ENCODE results near the gene ASB2. TPM values are rescaled to one million over a fixed set of nuclear protein-coding genes. Genes with fewer than 3 reads are reported as not detected.

ASB2 gene
- total RNA-seq, 1 experiment from 2014 or later = 0.35 TPM

DNA sequence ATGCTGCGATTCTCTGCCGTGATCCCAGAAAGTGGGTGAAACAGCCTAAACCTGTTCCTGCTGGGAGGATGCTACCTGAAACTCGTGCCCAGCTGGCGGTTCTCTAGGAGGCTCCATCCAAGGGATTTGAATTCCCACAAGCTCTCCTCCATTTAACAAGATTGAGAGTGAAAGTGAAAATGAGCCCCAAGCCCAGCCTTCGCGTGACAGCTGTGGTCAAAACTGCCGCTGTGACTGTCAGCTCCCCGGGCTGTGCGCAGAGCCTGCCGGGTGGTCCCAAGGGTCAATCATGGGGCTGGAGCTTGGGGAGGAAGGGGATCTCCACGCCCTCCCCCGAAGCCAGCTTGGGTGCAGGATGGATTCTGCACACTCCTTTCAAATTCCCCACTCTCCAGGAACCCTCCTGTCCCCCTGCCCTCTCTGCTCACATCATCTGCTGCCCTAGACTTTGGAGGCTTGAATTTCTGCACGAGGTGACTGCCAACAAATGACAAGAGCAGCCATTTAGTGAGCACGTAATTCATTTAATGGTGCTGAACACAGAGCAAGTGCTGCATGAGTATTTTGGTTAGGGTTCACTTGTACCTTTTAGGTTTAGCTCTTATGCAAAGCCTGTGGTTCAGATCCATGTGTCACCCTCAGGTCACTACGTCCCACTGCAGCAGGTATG is 5.3 kb downstream of the ASB2 start:
- H2AFZ ChIP-seq (ENCODE audit: low read length) = no peak overlapping the region
- no peak overlapping the region for H4K8ac ChIP-seq (replicated peaks; ENCODE audit: insufficient read length, low read depth, low read length)
- no peak overlapping the region for H2BK15ac ChIP-seq (ENCODE audit: low read depth, low read length)
- H3K36me3 Mint-ChIP-seq (ENCODE audit: insufficient read depth in 1 of 3, low read depth in 3 of 3) = no peaks in the 10 kb centered on the region
- no peaks in the 10 kb centered on the region for H3K27me3 ChIP-seq (ENCODE audit: insufficient read depth, low read length)
- no peaks in the 10 kb centered on the region; the same call in 1 of the 2 replicates for H3K27me3 Mint-ChIP-seq (ENCODE audit: low read depth)
- H3K79me2 ChIP-seq (ENCODE audit: insufficient read depth, low read length) = no peaks in the 10 kb centered on the region
- H3K27ac ChIP-seq (ENCODE audit: insufficient read length, low read depth, low read length) = no peak overlapping the region
- no peak overlapping the region for H2BK20ac ChIP-seq (ENCODE audit: low read depth, low read length, poor library complexity, severe bottlenecking)
- H3T11ph ChIP-seq (ENCODE audit: low read length) = no peak overlapping the region
- H3K9ac ChIP-seq (ENCODE audit: extremely low read depth, insufficient read length, low read length) = no peak overlapping the region
- no peak overlapping the region for H2BK12ac ChIP-seq (ENCODE audit: insufficient read length, low read depth, low read length)
- no peak overlapping the region for H3K23ac ChIP-seq (ENCODE audit: insufficient read length, low read depth, low read length)
- H3K23me2 ChIP-seq (ENCODE audit: insufficient read length, low read depth, low read length, poor library complexity, severe bottlenecking) = no peaks in the 10 kb centered on the region
- H3K4ac ChIP-seq (ENCODE audit: low read depth, low read length) = no peak overlapping the region
- no peak overlapping the region for H4K5ac ChIP-seq (ENCODE audit: insufficient read length, low read depth, low read length)
- peak overlapping the region in 1 of 3 experiments; percentile 48; a peak in 1 of 7 replicates for H3K27ac Mint-ChIP-seq
- H3K9me3 Mint-ChIP-seq = no peaks in the 10 kb centered on the region
- no peak overlapping the region for H3K18ac ChIP-seq (ENCODE audit: insufficient read length, low read depth, low read length)
- no peaks in the 10 kb centered on the region; the same call in 1 of the 2 replicates for H3K4me1 ChIP-seq (ENCODE audit: insufficient read depth, low read length)
- H3K79me1 ChIP-seq (ENCODE audit: insufficient read depth, low read depth, low read length, poor library complexity, severe bottlenecking) = no peaks in the 10 kb centered on the region
- no peak overlapping the region for H2BK5ac ChIP-seq (ENCODE audit: insufficient read length, low read length)
- H2AK5ac ChIP-seq (ENCODE audit: insufficient read length, low read length) = no peak overlapping the region
- WGBS (ENCODE audit: extremely low coverage, insufficient read length, low lambda C conversion rate) = no CpG with 5 or more reads among the region's 15 CpGs
- no peak overlapping the region for H4K91ac ChIP-seq (ENCODE audit: insufficient read length, low read depth, low read length)
- peaks cover 2% of the 10 kb centered on the region for H4K20me1 ChIP-seq (ENCODE audit: control insufficient read depth, insufficient read depth, insufficient read length)
- no peaks in the 10 kb centered on the region for H3K9me3 ChIP-seq (ENCODE audit: control insufficient read depth, low read depth, low read length)
- no peak overlapping the region for H3K4me2 ChIP-seq (ENCODE audit: insufficient read depth, insufficient read length, low read length)
- no peak overlapping the region for H2BK120ac ChIP-seq (ENCODE audit: low read depth, low read length, poor library complexity, severe bottlenecking)
- H3K14ac ChIP-seq (ENCODE audit: insufficient read depth, low read length) = no peak overlapping the region
- peaks cover 8 to 12% of the 10 kb centered on the region in 2 experiments for H3K4me1 Mint-ChIP-seq
- H3K56ac ChIP-seq (ENCODE audit: insufficient read length, low read depth, low read length) = no peak overlapping the region
- no peak overlapping the region for H3K4me3 Mint-ChIP-seq
- no peak for TF ChIP-seq CTCF (conservative IDR thresholded peaks at IDR 0.05)
- no peak for DNase-seq
